AG04449 (cell line): ENCODE data around the gene RGMA.

Source experiments
- CTCF ChIA-PET: fragments of 350-600 bp; formaldehyde crosslinking; extraction: SDS; loops from one replicate; lab custom pipeline; 2021; ENCODE audit warnings: antibody characterized with exemption; lab: Yijun Ruan, JAX
- POLR2A ChIA-PET: fragments of 400-600, 350-600 bp; formaldehyde crosslinking; extraction: SDS; loops from one replicate; lab custom pipeline; 2020; ENCODE audit warnings: antibody characterized with exemption, inconsistent platforms; lab: Yijun Ruan, JAX
- DNase-seq: peaks from one replicate; pipeline ENCODE4 v3.0.0-alpha.2; 2010; ENCODE audit warnings: low read depth, low spot score
- H3K4me3 ChIP-seq: 2 replicates; pipeline ENCODE4 v1.5.1; 2011; ENCODE audit warnings: low read depth, mild to moderate bottlenecking, control low read depth, low read length
- CTCF ChIP-seq: IDR thresholded peaks from one replicate; pipeline ENCODE4 v1.5.1; 2011; ENCODE audit warnings: mild to moderate bottlenecking, moderate library complexity, low read length, control low read depth, inconsistent platforms; ENCODE audit not compliant: insufficient read depth; ENCODE audit errors: missing control alignments

The RGMA gene

GRCh38 chr15:93005133-93005532 is 83.9 kb downstream of the RGMA start:
- ChIA-PET CTCF (no interaction called here), POLR2A (no interaction called here)
- DNase-seq = no peak
- no peak overlapping the region for H3K4me3 ChIP-seq
- no peak for TF ChIP-seq CTCF

GRCh38 chr15:93001881-93002280 is 87.1 kb downstream of the RGMA start:
- no peak for DNase-seq
- ChIA-PET POLR2A (no interaction called here), CTCF (interaction anchor here (0.9 to 2.1 kb wide), 9 partner anchors 11 to 204 kb away, joined by 3 to 8 read pairs (median 3); no protein-coding TSS in a partner anchor)
- TF ChIP-seq CTCF = no peak
- no peak overlapping the region for H3K4me3 ChIP-seq

GRCh38 chr15:93001156-93001555 is 87.9 kb downstream of the RGMA start:
- DNase-seq = no peak
- no peak for TF ChIP-seq CTCF
- CTCF ChIA-PET = interaction anchor here (0.8 to 2.1 kb wide), 12 partner anchors 10 to 205 kb away, joined by 3 to 8 read pairs (median 3); no protein-coding TSS in a partner anchor
- H3K4me3 ChIP-seq = no peak overlapping the region
- POLR2A ChIA-PET = no interaction called here

- TF ChIP-seq CTCF = no peak
Measured at GRCh38 chr15:92997821-92998220, 91.2 kb downstream of the RGMA start.

GRCh38 chr15:92992720-92993119 is 96.3 kb downstream of the RGMA start:
- no peak for DNase-seq
- TF ChIP-seq CTCF = no peak
- no peak overlapping the region for H3K4me3 ChIP-seq
- ChIA-PET POLR2A (no interaction called here), CTCF (interaction anchor here (0.5 to 1.6 kb wide), 5 partner anchors 8 to 195 kb away, joined by 3 to 4 read pairs (median 3); no protein-coding TSS in a partner anchor)

More at GRCh38 chr15:92997821-92998220, 91.2 kb downstream of the RGMA start:
- POLR2A ChIA-PET = no interaction called here
- DNase-seq = no peak
- no peak overlapping the region for H3K4me3 ChIP-seq
- CTCF ChIA-PET = interaction anchor here (1.9 kb wide), 1 partner anchor 200 kb away, joined by 5 read pairs; no protein-coding TSS in a partner anchor

- no peak for TF ChIP-seq CTCF
- no peak for DNase-seq
- POLR2A ChIA-PET = no interaction called here
- no peak overlapping the region for H3K4me3 ChIP-seq
- CTCF ChIA-PET = interaction anchor here (0.9 to 2.7 kb wide), 4 partner anchors 11 to 193 kb away, joined by 3 to 11 read pairs (median 4); no protein-coding TSS in a partner anchor
Measured at GRCh38 chr15:92990031-92990430, 99.0 kb downstream of the RGMA start.
